CD14-positive monocyte (primary cell): ENCODE data around the gene PWWP2A. TPM values are rescaled to one million over a fixed set of nuclear protein-coding genes. Genes with fewer than 3 reads are reported as not detected.

Source experiments
- DNase-seq, 3 donors: peaks; one replicate each; pipeline ENCODE4 v3.0.0-alpha.2; 2011 to 2022
- H2AFZ ChIP-seq: 2 replicates; pipeline ENCODE4 v1.6.0; 2012; ENCODE audit warnings: mild to moderate bottlenecking, low read depth, low read length, inconsistent platforms; ENCODE audit not compliant: insufficient read depth, poor library complexity, severe bottlenecking
- H3K27ac ChIP-seq, 2 donors: 1 replicate in 1 of 2; 2 replicates in 1 of 2; pipeline ENCODE4 v1.5.1; 2012 to 2013; ENCODE audit warnings: low read length in 2 of 2, control low read depth in 1 of 2, inconsistent platforms in 1 of 2, low read depth in 1 of 2, mild to moderate bottlenecking in 1 of 2
- H3K27me3 ChIP-seq, 2 donors: one replicate each; pipeline versions ENCODE4 v1.6.0 to v1.6.1; 2011 to 2013; ENCODE audit warnings: low read length in 2 of 2; ENCODE audit not compliant: control insufficient read depth in 2 of 2, insufficient read depth in 2 of 2
- H3K36me3 ChIP-seq, 2 donors: replicated peaks in 1 of 2; 1 replicate in 1 of 2; 2 replicates in 1 of 2; pipeline versions ENCODE4 v1.5.1 to v1.6.1; 2012 to 2013; ENCODE audit warnings: low read length in 2 of 2, control low read depth in 1 of 2, inconsistent platforms in 1 of 2, mild to moderate bottlenecking in 1 of 2; ENCODE audit not compliant: insufficient read depth in 2 of 2, control insufficient read depth in 1 of 2
- H3K4me1 ChIP-seq, 2 donors: 1 replicate in 1 of 2; 2 replicates in 1 of 2; pipeline versions ENCODE4 v1.5.1 to v1.6.1; 2012 to 2013; ENCODE audit warnings: low read length in 2 of 2, control low read depth in 1 of 2, inconsistent platforms in 1 of 2, mild to moderate bottlenecking in 1 of 2, moderate library complexity in 1 of 2; ENCODE audit not compliant: insufficient read depth in 2 of 2, control insufficient read depth in 1 of 2
- H3K4me2 ChIP-seq: replicated peaks from 2 replicates; pipeline ENCODE3; 2012; ENCODE audit warnings: low read length, moderate library complexity, mild to moderate bottlenecking; ENCODE audit not compliant: poor library complexity, severe bottlenecking; ENCODE audit errors: extremely low read depth
- H3K4me3 ChIP-seq, 3 experiments: fragments of 200-600 bp in 1 of 3; sonication (generic) in 1 of 3; replicated peaks in 1 of 3; 1 replicate in 2 of 3; 2 replicates in 1 of 3; pipeline ENCODE4 v1.5.1; 2011 to 2013; ENCODE audit warnings: low read length in 3 of 3, mild to moderate bottlenecking in 3 of 3, control low read depth in 2 of 3, low read depth in 2 of 3, inconsistent platforms in 1 of 3, moderate library complexity in 1 of 3
- H3K79me2 ChIP-seq: 2 replicates; pipeline ENCODE4 v1.6.0; 2012; ENCODE audit warnings: mild to moderate bottlenecking, control low read depth, inconsistent platforms, low read length, moderate library complexity; ENCODE audit not compliant: insufficient read depth
- H3K9ac ChIP-seq: 2 replicates; pipeline ENCODE4 v1.6.0; 2017; ENCODE audit warnings: low read length, mild to moderate bottlenecking; ENCODE audit not compliant: insufficient read depth, poor library complexity, severe bottlenecking
- H3K9me3 ChIP-seq, 2 donors: replicated peaks in 1 of 2; 1 replicate in 1 of 2; 2 replicates in 1 of 2; pipeline versions ENCODE4 v1.5.1 to v1.6.1; 2012 to 2013; ENCODE audit warnings: low read length in 2 of 2, control low read depth in 1 of 2; ENCODE audit not compliant: control insufficient read depth in 1 of 2, insufficient read depth in 1 of 2
- H4K20me1 ChIP-seq: 2 replicates; pipeline ENCODE4 v1.6.0; 2012; ENCODE audit warnings: mild to moderate bottlenecking, low read length, control low read depth, moderate library complexity; ENCODE audit not compliant: insufficient read depth
- H3K27ac Mint-ChIP-seq, 7 donors: one replicate each; pipeline ENCODE4 v1.8.0; 2020; ENCODE audit warnings: mild to moderate bottlenecking in 7 of 7, mixed read lengths in 7 of 7, moderate library complexity in 6 of 7, inconsistent platforms in 2 of 7
- H3K27me3 Mint-ChIP-seq, 3 donors: one replicate each; pipeline ENCODE4 v1.8.0; 2021 to 2022; ENCODE audit warnings: low read depth in 3 of 3, mild to moderate bottlenecking in 3 of 3, mixed read lengths in 3 of 3, moderate library complexity in 3 of 3, inconsistent platforms in 1 of 3
- H3K36me3 Mint-ChIP-seq, 2 donors: one replicate each; pipeline ENCODE4 v1.8.0; 2020; ENCODE audit warnings: mixed read lengths in 2 of 2, inconsistent platforms in 1 of 2, mild to moderate bottlenecking in 1 of 2
- H3K4me1 Mint-ChIP-seq: one replicate; pipeline ENCODE4 v1.8.0; 2020; ENCODE audit warnings: mild to moderate bottlenecking, mixed read lengths
- H3K4me3 Mint-ChIP-seq, 2 donors: one replicate each; pipeline ENCODE4 v1.8.0; 2020; ENCODE audit warnings: mild to moderate bottlenecking in 2 of 2, mixed read lengths in 2 of 2, moderate library complexity in 1 of 2
- H3K9me3 Mint-ChIP-seq, 7 donors: one replicate each; pipeline ENCODE4 v1.8.0; 2020 to 2022; ENCODE audit warnings: mixed read lengths in 7 of 7, mild to moderate bottlenecking in 6 of 7, moderate library complexity in 6 of 7, inconsistent platforms in 2 of 7
- WGBS: methylation state at CpG from one replicate; pipeline ENCODE4 v1.1.5; 2013; ENCODE audit warnings: missing lambda C conversion rate; ENCODE audit not compliant: insufficient coverage; 5-methylcytosine and 5-hydroxymethylcytosine counted together
- intact Hi-C, 2 donors: fragments of 100-400 bp; cut with micrococcal nuclease; formaldehyde crosslinking; loops; one replicate each; pipeline versions ENCODE4 v1.15.0 to v1.15.1; 2023
- polyA plus RNA-seq, 3 donors: library from polyadenylated mRNA; depleted of rRNA in 1 of 3; unstranded in 2 of 3; stranded (reverse) in 1 of 3; fragments of 300-500 nt in 2 of 3; fragments of >200 nt in 1 of 3; fragmentation: Illumina TruSeq in 2 of 3; gene quantifications; 1 replicate in 2 of 3; 2 replicates in 1 of 3; pipeline ENCODE4 v1.2.3, GENCODE V29; 2012 to 2021
- TF ChIP-seq, protein P1 (sequence below): fragments of 200-600 bp; IDR thresholded peaks from one replicate; pipeline ENCODE4 v1.8.0; 2022; ENCODE audit warnings: antibody characterized with exemption, mild to moderate bottlenecking

Gene PWWP2A
- polyA plus RNA-seq, 3 donors = 18.8 to 21.6 (median 18.9) TPM

DNA sequence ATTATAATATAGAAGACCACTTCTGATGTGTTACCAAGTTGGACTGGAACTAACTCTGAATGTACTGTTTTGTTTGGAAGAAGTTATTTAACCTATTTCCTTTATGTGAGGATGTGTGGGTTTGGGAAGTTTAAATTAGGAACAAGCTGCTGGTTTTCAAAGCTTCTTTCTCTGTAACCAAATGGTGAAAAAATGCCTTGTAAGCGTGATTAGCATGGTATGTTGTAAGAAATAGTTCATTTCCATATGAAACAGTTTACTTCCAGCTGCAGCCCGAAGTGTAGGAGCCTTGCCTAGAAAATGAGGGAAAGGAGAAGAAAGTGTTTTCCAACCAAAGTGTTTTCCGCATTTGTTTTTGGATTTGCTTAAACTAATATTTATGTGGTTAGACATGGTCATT is 74.3 kb downstream of the PWWP2A start:
- H3K27me3 ChIP-seq = no peaks in the 10 kb centered on the region
- peaks cover 12% of the 10 kb centered on the region in 2 donors for H3K4me1 ChIP-seq
- Mint-ChIP-seq H3K27ac (peak overlapping the region in 5 of 7 donors; percentile 10 to 69 (median 30)), H3K27me3 (no peaks in the 10 kb centered on the region), H3K36me3 (peaks cover 47 to 77% of the 10 kb centered on the region in 2 donors), H3K4me1 (peaks cover 14% of the 10 kb centered on the region), H3K9me3 (no peaks in the 10 kb centered on the region), H3K4me3 (no peak overlapping the region)
- H3K9me3 ChIP-seq = no peaks in the 10 kb centered on the region
- no CpG with 5 or more reads among the region's 3 CpGs for WGBS
- peaks cover 4% of the 10 kb centered on the region for H4K20me1 ChIP-seq
- no peaks in the 10 kb centered on the region for H3K79me2 ChIP-seq
- peaks cover 41 to 73% of the 10 kb centered on the region in 2 donors for H3K36me3 ChIP-seq
- no peak overlapping the region for H3K9ac ChIP-seq
- peak in 1 of 3 donors; percentile 10 for DNase-seq
- no peak overlapping the region for H3K4me3 ChIP-seq
- H2AFZ ChIP-seq = no peak overlapping the region
- H3K27ac ChIP-seq = peak overlapping the region in 1 of 2 donors; percentile 34
- TF ChIP-seq, protein P1, sequence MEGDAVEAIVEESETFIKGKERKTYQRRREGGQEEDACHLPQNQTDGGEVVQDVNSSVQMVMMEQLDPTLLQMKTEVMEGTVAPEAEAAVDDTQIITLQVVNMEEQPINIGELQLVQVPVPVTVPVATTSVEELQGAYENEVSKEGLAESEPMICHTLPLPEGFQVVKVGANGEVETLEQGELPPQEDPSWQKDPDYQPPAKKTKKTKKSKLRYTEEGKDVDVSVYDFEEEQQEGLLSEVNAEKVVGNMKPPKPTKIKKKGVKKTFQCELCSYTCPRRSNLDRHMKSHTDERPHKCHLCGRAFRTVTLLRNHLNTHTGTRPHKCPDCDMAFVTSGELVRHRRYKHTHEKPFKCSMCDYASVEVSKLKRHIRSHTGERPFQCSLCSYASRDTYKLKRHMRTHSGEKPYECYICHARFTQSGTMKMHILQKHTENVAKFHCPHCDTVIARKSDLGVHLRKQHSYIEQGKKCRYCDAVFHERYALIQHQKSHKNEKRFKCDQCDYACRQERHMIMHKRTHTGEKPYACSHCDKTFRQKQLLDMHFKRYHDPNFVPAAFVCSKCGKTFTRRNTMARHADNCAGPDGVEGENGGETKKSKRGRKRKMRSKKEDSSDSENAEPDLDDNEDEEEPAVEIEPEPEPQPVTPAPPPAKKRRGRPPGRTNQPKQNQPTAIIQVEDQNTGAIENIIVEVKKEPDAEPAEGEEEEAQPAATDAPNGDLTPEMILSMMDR = no peak
- intact Hi-C loops = no loop called here
- H3K4me2 ChIP-seq = no peak overlapping the region

DNA sequence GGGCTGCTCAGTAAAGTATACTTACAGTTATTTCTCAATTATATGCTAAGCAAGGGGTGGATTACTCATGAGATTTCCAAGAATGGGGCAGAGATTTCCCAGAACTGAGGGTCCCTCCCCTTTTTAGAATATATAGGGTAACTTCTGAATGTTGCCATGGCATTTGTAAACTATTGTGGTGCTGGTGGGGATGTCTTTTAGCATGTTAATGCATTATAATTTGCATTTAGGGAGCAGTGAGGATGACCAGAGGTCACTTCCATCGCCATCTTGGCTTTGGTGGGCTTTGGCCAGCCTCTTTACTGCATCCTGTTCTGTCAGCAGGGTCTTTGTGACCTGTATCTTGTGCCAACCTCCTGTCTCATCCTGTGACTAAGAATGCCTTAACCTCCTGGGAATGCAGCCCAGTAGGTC is 74.9 kb downstream of the PWWP2A start:
- H3K4me3 ChIP-seq = no peak overlapping the region
- Mint-ChIP-seq H3K36me3 (peaks cover 43 to 74% of the 10 kb centered on the region in 2 donors), H3K9me3 (no peaks in the 10 kb centered on the region), H3K4me1 (peaks cover 14% of the 10 kb centered on the region), H3K4me3 (no peak overlapping the region), H3K27ac (peak overlapping the region in 6 of 7 donors; percentile 43 to 85 (median 62)), H3K27me3 (no peaks in the 10 kb centered on the region)
- DNase-seq = no peak
- H4K20me1 ChIP-seq = peaks cover 4% of the 10 kb centered on the region
- H3K4me1 ChIP-seq = peaks cover 12% of the 10 kb centered on the region in 2 donors
- peaks cover 41 to 73% of the 10 kb centered on the region in 2 donors for H3K36me3 ChIP-seq
- H3K27ac ChIP-seq = peak overlapping the region in 1 of 2 donors; percentile 34
- no peaks in the 10 kb centered on the region for H3K79me2 ChIP-seq
- H3K9ac ChIP-seq = no peak overlapping the region
- TF ChIP-seq, protein P1 = no peak
- intact Hi-C loops = no loop called here
- no peak overlapping the region for H2AFZ ChIP-seq
- no CpG with 5 or more reads among the region's 1 CpG for WGBS
- no peaks in the 10 kb centered on the region for H3K9me3 ChIP-seq
- H3K27me3 ChIP-seq = no peaks in the 10 kb centered on the region
- no peak overlapping the region for H3K4me2 ChIP-seq
